SU-DHL-6 (cell line): ENCODE results near the gene VAPB.
"Not testable (repeated sequence)": the region's sequence is repeated elsewhere in the genome, so short reads cannot be mapped to it uniquely, and the experiment has no call there.

Experiments used
- H2AFZ ChIP-seq: fragments of 200-600 bp; sonication (generic); 2 replicates; pipeline ENCODE4 v1.6.1; 2014; ENCODE audit warnings: low read depth, mild to moderate bottlenecking, moderate library complexity, mixed read lengths, antibody characterized with exemption, low read length; ENCODE audit not compliant: severe bottlenecking
- H3F3A ChIP-seq: fragments of 200-600 bp; shearing (Covaris generic); 2 replicates; pipeline ENCODE4 v1.6.0; 2016; ENCODE audit warnings: antibody characterized with exemption, mild to moderate bottlenecking; ENCODE audit not compliant: insufficient read depth
- H3K27ac ChIP-seq: fragments of 200-600 bp; sonication (generic); 2 replicates; pipeline ENCODE4 v1.5.1; 2016; ENCODE audit warnings: low read depth, mild to moderate bottlenecking, low read length, moderate library complexity, mixed read lengths
- H3K27me3 ChIP-seq: fragments of 200-600 bp; sonication (generic), shearing (Covaris generic); 2 replicates; pipeline ENCODE4 v1.6.0; 2014; ENCODE audit warnings: mild to moderate bottlenecking, low read length
- H3K36me3 ChIP-seq: fragments of 200-600 bp; sonication (generic); 2 replicates; pipeline ENCODE4 v1.6.1; 2014; ENCODE audit warnings: mild to moderate bottlenecking, low read length, mixed read lengths
- H3K4me2 ChIP-seq: fragments of 300-600, 200-600 bp; shearing (Covaris generic), sonication (generic); 2 replicates; pipeline ENCODE4 v1.6.0; 2014; ENCODE audit warnings: low read length, low read depth, mild to moderate bottlenecking; ENCODE audit not compliant: poor library complexity, severe bottlenecking
- H3K4me3 ChIP-seq: fragments of 200-600 bp; sonication (generic); 2 replicates; pipeline ENCODE4 v1.5.1; 2014; ENCODE audit warnings: antibody characterized with exemption, low read length, mild to moderate bottlenecking, mixed read lengths; ENCODE audit not compliant: insufficient read depth, poor library complexity, severe bottlenecking
- H3K79me2 ChIP-seq: fragments of 200-600 bp; sonication (generic); 2 replicates; pipeline ENCODE4 v1.6.1; 2014; ENCODE audit warnings: mild to moderate bottlenecking, low read length, moderate library complexity; ENCODE audit not compliant: insufficient read depth
- H3K9ac ChIP-seq: fragments of 200-600 bp; sonication (generic); 2 replicates; pipeline ENCODE4 v1.7.0; 2014; ENCODE audit warnings: mild to moderate bottlenecking, low read length
- H3K9me2 ChIP-seq: fragments of 200-600 bp; sonication (generic); replicated peaks from 2 replicates; pipeline ENCODE4 v1.6.1; 2014; ENCODE audit warnings: low read length; ENCODE audit not compliant: insufficient read depth
- H3K9me3 ChIP-seq: fragments of 200-600 bp; sonication (generic); 2 replicates; pipeline ENCODE4 v1.6.1; 2014; ENCODE audit warnings: low read length, mixed read lengths; ENCODE audit not compliant: insufficient read depth
- H4K20me1 ChIP-seq: fragments of 200-600 bp; sonication (generic); 2 replicates; pipeline ENCODE4 v1.6.1; 2014; ENCODE audit warnings: low read depth, mild to moderate bottlenecking, antibody characterized with exemption, low read length, moderate library complexity, mixed read lengths
- EZH2phosphoT487 ChIP-seq: fragments of 200-600 bp; sonication (generic), shearing (Covaris generic); conservative IDR thresholded peaks from 2 replicates; pipeline ENCODE4 v1.6.1; 2018; ENCODE audit warnings: mild to moderate bottlenecking, antibody characterized with exemption, low read length, moderate library complexity, mixed read lengths
- TF ChIP-seq, protein P1 (sequence below): fragments of 200-600 bp; sonication (generic); IDR thresholded peaks from one replicate; pipeline ENCODE4 v1.5.1; 2017; ENCODE audit warnings: antibody characterized with exemption, mild to moderate bottlenecking, low read length, moderate library complexity; ENCODE audit not compliant: insufficient read depth, poor library complexity, severe bottlenecking

Gene VAPB

DNA sequence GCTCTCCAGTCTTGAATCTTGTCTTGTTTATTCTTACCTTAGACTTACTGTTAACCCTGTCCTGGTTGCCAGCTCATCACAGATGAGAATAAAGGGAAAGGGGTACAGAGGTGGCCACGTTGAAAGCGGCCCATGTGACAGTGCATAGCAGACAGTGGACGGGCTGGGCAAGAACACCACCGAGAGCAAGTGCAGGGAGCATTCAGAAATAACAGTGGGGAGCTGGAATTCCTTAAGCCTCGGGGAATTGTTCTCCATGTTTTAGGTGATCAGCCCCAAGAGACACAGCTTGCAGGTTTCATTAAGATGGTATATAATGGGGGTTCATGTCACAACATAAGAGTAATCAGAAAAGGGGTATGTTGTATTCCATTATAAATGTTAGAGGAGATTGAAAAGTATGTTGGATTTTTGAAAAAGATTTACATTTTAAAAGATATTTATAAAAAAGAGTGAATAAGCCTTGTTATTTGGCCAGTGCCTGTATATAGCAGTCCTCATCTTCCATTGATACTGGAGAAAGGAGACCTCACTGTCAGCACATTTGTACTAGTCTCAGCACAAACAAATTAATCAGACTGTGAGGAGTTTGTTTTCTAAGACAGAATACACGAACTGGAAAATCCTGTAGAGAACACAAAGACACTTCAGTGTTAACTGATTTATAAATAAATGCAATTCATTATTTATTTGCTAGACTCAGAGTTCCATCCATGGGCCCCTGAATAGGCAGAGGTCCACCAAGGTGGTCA, 35.4 kb downstream of the VAPB start:
- Histone ChIP-seq H3K27ac (no peak overlapping the region), H3K4me3 (no peak overlapping the region), H3K9ac (no peak overlapping the region), H4K20me1 (no peaks in the 10 kb centered on the region), H2AFZ (no peak overlapping the region), H3F3A (no peaks in the 10 kb centered on the region), H3K9me3 (no peaks in the 10 kb centered on the region), H3K36me3 (peaks cover 4% of the 10 kb centered on the region; the same call in 1 of the 2 replicates), H3K79me2 (peaks cover 81% of the 10 kb centered on the region), H3K4me2 (no peak overlapping the region), H3K9me2 (no peaks in the 10 kb centered on the region), H3K27me3 (no peaks in the 10 kb centered on the region)
- TF ChIP-seq EZH2phosphoT487: no peak
- TF ChIP-seq, protein P1, sequence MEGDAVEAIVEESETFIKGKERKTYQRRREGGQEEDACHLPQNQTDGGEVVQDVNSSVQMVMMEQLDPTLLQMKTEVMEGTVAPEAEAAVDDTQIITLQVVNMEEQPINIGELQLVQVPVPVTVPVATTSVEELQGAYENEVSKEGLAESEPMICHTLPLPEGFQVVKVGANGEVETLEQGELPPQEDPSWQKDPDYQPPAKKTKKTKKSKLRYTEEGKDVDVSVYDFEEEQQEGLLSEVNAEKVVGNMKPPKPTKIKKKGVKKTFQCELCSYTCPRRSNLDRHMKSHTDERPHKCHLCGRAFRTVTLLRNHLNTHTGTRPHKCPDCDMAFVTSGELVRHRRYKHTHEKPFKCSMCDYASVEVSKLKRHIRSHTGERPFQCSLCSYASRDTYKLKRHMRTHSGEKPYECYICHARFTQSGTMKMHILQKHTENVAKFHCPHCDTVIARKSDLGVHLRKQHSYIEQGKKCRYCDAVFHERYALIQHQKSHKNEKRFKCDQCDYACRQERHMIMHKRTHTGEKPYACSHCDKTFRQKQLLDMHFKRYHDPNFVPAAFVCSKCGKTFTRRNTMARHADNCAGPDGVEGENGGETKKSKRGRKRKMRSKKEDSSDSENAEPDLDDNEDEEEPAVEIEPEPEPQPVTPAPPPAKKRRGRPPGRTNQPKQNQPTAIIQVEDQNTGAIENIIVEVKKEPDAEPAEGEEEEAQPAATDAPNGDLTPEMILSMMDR: no peak

DNA sequence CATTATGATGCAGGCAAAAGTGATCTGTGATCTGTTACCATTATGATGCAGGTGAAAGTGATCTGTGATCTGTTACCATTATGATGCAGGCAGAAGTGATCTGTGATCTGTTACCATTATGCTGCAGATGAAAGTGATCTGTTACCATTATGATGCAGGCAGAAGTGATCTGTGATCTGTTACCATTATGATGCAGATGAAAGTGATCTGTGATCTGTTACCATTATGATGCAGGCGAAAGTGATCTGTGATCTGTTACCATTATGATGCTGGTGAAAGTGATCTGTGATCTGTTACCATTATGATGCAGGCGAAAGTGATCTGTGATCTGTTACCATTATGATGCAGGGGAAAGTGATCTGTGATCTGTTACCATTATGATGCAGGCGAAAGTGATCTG, 38.5 kb downstream of the VAPB start:
- not testable (repeated sequence) for H4K20me1 ChIP-seq, H3K9me3 ChIP-seq, H2AFZ ChIP-seq, H3K9me2 ChIP-seq, H3K4me3 ChIP-seq, H3K4me2 ChIP-seq, H3K9ac ChIP-seq, H3K27ac ChIP-seq, H3F3A ChIP-seq, H3K27me3 ChIP-seq, H3K36me3 ChIP-seq
- H3K79me2 ChIP-seq: peaks cover 83% of the 10 kb centered on the region

DNA sequence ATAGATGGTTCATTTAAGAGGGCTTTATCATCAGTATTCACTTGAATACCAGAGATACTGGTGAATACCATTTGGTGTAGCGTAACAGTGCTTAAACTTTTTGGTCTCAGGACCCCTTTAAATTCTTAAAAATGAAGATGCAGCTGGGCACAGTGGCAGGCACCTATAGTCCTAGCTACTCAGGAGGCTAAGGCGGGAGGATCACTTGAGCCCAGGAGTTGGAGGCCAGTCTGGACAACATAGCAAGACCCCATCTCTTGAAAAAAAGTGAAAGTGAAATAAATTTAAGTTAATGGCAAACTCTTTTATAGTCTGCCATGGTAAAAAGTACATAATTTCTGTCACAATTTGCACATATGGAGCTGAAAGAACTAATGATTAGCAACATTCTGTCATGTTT, 39.3 kb downstream of the VAPB start:
- Histone ChIP-seq H3K9me2 (no peaks in the 10 kb centered on the region), H3K36me3 (peaks cover 4% of the 10 kb centered on the region; the same call in 1 of the 2 replicates), H3K27ac (no peak overlapping the region), H3K79me2 (peaks cover 90% of the 10 kb centered on the region), H3K9ac (no peak overlapping the region), H3K4me2 (no peak overlapping the region), H3F3A (no peaks in the 10 kb centered on the region), H3K9me3 (no peaks in the 10 kb centered on the region), H3K27me3 (no peaks in the 10 kb centered on the region), H3K4me3 (no peak overlapping the region), H4K20me1 (no peaks in the 10 kb centered on the region; the same call in 1 of the 2 replicates), H2AFZ (no peak overlapping the region)
- TF ChIP-seq EZH2phosphoT487: no peak
- TF ChIP-seq, protein P1: no peak

DNA sequence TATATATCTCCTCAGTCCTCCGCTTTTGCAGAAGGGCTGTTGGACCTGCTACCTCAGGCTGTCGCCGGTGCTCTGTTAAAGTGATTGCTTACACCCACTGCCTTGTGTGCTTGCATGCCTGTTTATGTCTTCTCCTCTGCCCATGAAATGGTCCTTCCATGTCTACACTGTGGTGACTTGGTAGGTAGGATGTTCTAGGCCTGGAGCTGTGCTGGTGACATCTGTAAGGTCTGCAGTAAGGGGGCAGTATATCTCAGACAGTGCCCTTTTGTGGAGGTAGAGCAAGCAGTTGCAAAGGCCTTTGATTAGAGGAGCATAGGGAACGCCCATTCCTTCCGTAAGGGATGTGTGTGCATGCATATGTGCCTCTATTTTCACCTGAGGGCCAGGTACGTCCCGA, 40.3 kb downstream of the VAPB start:
- no peaks in the 10 kb centered on the region for H3K9me2 ChIP-seq
- TF ChIP-seq, protein P1: no peak
- TF ChIP-seq EZH2phosphoT487: no peak
- H4K20me1 ChIP-seq: no peaks in the 10 kb centered on the region; the same call in 1 of the 2 replicates
- H2AFZ ChIP-seq: no peak overlapping the region
- no peaks in the 10 kb centered on the region for H3K9me3 ChIP-seq
- H3K36me3 ChIP-seq: no peaks in the 10 kb centered on the region; the same call in 1 of the 2 replicates
- no peaks in the 10 kb centered on the region for H3K27me3 ChIP-seq
- H3F3A ChIP-seq: no peaks in the 10 kb centered on the region
- no peak overlapping the region for H3K4me3 ChIP-seq
- H3K79me2 ChIP-seq: peaks cover 90% of the 10 kb centered on the region
- no peak overlapping the region for H3K4me2 ChIP-seq
- H3K27ac ChIP-seq: no peak overlapping the region
- H3K9ac ChIP-seq: no peak overlapping the region
